ENCODE results near the gene PLXNA2. TPM values are rescaled to one million over a fixed set of nuclear protein-coding genes. Genes with fewer than 3 reads are reported as not detected.
A peak's percentile ranks its signal among the peaks of the same experiment; 100 is the strongest.

Gene PLXNA2
- total and polyA plus RNA-seq, 2 of the 13 experiments (the other 11 are each of a cell fraction or from before 2014, with no cell fraction given) = 1.1 to 2.1 TPM

- Histone ChIP-seq H3K27me3 (ENCODE audit: control insufficient read depth in 1 of 2, insufficient read depth in 2 of 2, low read length in 2 of 2) (peaks cover 0 to 9% of the 10 kb centered on the region in 2 experiments; a peak in 1 of 5 replicates), H3K4me2 (ENCODE audit: low read depth, low read length) (peak overlapping the region; percentile 69; the same call in 1 of the 2 replicates), H3K9ac (ENCODE audit: insufficient read depth, low read depth, low read length) (no peak overlapping the region), H3K4me3 (replicated peaks in 1 of 3; ENCODE audit: insufficient read depth in 1 of 3, low read depth in 2 of 3, low read length in 3 of 3) (no peak overlapping the region), H3K79me2 (ENCODE audit: insufficient read depth, low read length) (no peaks in the 10 kb centered on the region), H3K27ac (ENCODE audit: extremely low read length, insufficient read depth, low read length) (no peak overlapping the region), H2AFZ (ENCODE audit: low read length) (no peak overlapping the region), H3K9me3 (ENCODE audit: low read length) (no peaks in the 10 kb centered on the region), H4K20me1 (ENCODE audit: insufficient read depth, low read length) (no peaks in the 10 kb centered on the region), H3K36me3 (replicated peaks in 1 of 2; ENCODE audit: control insufficient read depth in 1 of 2, insufficient read depth in 2 of 2, low read length in 2 of 2) (no peaks in the 10 kb centered on the region), H3K4me1 (ENCODE audit: insufficient read depth, low read length) (peaks cover 91% of the 10 kb centered on the region)
- BruUV-seq (replicated peaks) = no TSS peak
- no peak for DNase-seq (ENCODE audit: low spot score)
- no peak for TF ChIP-seq ATRX (CRISPR knock-in tag; IDR thresholded peaks at IDR 0.05; ENCODE audit: borderline replicate concordance)
- no peak for TF ChIP-seq EP300 (IDR thresholded peaks at IDR 0.05; ENCODE audit: low read depth in 2 of 2, low read length in 2 of 2)
- no peak for TF ChIP-seq EP300 (CRISPR knock-in tag; IDR thresholded peaks at IDR 0.05; ENCODE audit: borderline replicate concordance)
- no peak for TF ChIP-seq ZMYM2 (CRISPR knock-in tag; IDR thresholded peaks at IDR 0.05)
- no peak for TF ChIP-seq AKNA (CRISPR knock-in tag; IDR thresholded peaks at IDR 0.05; ENCODE audit: borderline replicate concordance)
- in situ Hi-C loops (cut with HindIII; ENCODE audit: extremely low pct_ligation_motif_present, low pct_unique_long_range_greater_than_20kb) = no loop called here
- no peak for ATAC-seq
- ChIA-PET POLR2A (interaction anchor here (0.9 kb wide), 1 partner anchor 8 kb away, joined by 4 read pairs; no protein-coding TSS in a partner anchor), CTCF (ENCODE audit: low intra/inter-chr PET ratio, low total read pairs) (no interaction called here)
- intact Hi-C loops (cut with micrococcal nuclease; ENCODE audit: unreplicated experiment) = loop anchor here (2.0 to 5.0 kb wide), 2 partner anchors 30 to 120 kb away; no protein-coding TSS in a partner anchor
- no peak for FAIRE-seq
- 87% methylated on average over 8 of the region's 8 CpGs for WGBS (ENCODE audit: low lambda C conversion rate)
These were observed 6.9 kb downstream of the PLXNA2 start for GRCh38 chr1:208237241-208237640.

All from HepG2 (cell line).